SK-N-SH (cell line): ENCODE data around the gene TNPO1.

Experiments
- TF ChIP-seq, protein P1 (sequence below): fragments of 200-600 bp; sonication (generic); IDR thresholded peaks from 2 replicates; pipeline ENCODE4 v1.6.1; 2017; ENCODE audit warnings: antibody characterized with exemption, mild to moderate bottlenecking, moderate library complexity
- TF ChIP-seq, protein P2 (sequence below): IDR thresholded peaks from 2 replicates; pipeline ENCODE4 v1.4.0; 2012; ENCODE audit warnings: low read depth, borderline replicate concordance

DNA sequence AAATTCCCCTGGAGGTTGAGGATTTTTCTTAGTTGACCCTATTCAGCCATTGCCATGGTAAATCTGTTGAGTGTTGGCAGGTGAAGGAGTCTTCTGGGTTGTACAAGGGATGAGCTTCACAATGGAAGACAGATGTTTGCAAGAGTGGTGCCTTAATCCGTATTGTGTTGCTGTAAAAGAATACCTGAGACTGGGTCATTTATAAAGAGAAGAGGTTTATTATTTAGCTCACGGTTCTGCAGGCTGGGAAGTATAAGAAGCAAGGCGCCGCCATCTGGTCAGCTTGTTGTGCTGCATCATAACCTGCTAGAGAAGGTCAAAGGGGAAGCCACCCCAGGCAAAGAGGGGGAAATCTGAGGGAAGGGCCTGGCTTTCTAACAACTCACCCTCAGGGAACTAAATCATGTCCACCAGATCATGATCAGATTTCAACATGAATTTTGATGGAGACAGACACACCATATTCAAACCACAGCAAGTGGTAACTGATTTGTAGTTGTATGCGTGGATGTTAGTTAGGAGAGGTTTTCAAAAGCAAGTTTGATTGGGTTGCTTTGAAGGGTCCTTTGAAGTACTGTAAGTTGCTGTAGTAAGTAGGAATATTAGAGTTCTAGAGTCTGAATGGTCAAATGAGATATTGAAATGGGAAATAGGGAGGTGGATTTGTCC, 2.5 kb downstream of the TNPO1 start:
- TF ChIP-seq, protein P1, sequence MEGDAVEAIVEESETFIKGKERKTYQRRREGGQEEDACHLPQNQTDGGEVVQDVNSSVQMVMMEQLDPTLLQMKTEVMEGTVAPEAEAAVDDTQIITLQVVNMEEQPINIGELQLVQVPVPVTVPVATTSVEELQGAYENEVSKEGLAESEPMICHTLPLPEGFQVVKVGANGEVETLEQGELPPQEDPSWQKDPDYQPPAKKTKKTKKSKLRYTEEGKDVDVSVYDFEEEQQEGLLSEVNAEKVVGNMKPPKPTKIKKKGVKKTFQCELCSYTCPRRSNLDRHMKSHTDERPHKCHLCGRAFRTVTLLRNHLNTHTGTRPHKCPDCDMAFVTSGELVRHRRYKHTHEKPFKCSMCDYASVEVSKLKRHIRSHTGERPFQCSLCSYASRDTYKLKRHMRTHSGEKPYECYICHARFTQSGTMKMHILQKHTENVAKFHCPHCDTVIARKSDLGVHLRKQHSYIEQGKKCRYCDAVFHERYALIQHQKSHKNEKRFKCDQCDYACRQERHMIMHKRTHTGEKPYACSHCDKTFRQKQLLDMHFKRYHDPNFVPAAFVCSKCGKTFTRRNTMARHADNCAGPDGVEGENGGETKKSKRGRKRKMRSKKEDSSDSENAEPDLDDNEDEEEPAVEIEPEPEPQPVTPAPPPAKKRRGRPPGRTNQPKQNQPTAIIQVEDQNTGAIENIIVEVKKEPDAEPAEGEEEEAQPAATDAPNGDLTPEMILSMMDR, result peak; percentile 88
- TF ChIP-seq, protein P2, sequence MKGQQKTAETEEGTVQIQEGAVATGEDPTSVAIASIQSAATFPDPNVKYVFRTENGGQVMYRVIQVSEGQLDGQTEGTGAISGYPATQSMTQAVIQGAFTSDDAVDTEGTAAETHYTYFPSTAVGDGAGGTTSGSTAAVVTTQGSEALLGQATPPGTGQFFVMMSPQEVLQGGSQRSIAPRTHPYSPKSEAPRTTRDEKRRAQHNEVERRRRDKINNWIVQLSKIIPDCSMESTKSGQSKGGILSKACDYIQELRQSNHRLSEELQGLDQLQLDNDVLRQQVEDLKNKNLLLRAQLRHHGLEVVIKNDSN, result no peak
